8988T (cell line): ENCODE data around the gene C16orf74.

Experiments
- DNase-seq: peaks from one replicate; pipeline ENCODE4 v3.0.0; 2011

C16orf74 gene

GRCh38 chr16:85689950-85690320, 61.0 kb downstream of the C16orf74 start:
- no peak for DNase-seq

GRCh38 chr16:85689285-85689949, 61.5 kb downstream of the C16orf74 start:
- DNase-seq = no peak

DNA sequence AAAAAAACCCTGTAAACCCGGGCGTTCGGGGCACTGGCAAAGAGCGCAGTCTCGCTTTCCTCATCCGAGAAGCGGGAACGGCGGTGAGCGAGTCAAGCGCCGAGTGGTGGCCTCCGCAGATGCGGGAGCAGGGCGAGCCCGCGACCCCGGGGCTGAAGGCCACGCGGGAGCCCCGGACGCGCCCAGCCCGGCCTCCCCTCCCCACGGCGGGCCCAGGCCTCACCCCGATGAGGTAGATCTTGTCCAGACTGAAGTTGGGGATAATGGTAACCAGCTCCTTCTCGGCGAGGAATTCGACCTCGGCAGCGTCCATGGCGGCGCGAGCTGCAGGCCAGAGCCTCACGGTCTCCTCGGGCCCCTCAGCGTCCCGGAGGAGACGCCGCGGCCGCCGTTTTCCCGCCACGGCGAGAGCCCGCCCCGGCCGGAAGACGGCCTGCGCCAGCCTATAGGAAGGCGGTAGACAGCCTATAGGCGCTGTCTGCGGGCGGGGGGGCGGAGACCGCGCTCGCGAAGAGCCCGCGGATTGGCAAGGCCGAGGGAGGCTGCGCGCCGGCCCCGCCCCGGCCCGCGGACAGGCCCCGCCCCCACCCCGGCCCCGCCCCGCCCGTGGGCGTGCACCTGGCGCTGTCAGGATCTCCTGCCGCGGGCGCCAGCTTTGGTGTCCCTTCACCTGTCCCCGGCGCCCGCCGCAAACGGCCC, 62.2 kb downstream of the C16orf74 start, which contains the start of gene GINS2:
GINS2 (minus strand) TSS at position 369 of the 699 bp plus-strand sequence; CDS start at position 313, 56 bp downstream.
- DNase-seq = peak; percentile 100

- no peak for DNase-seq
These were observed 63.0 kb downstream of the C16orf74 start for GRCh38 chr16:85687651-85688471.

- DNase-seq = no peak
These were observed 63.8 kb downstream of the C16orf74 start for GRCh38 chr16:85686912-85687591.

DNA sequence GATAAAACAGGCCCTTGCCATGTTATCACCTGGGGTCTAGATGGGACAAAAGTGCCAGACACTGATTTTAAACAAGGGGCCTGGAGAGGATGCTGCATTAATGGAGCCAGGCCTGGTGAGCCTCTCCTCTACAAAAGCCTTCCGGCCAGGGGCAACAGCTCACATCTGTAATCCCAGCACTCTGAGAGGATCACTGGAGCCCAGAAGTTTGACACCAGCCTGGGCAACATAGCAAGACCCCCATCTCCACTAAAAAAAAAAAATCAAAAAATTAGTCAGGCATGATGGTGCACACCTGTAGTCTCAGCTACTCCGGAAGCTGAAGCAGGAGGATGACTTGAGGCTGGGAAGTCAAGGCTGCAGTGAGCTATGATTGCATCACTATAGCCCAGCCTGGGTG, 65.6 kb downstream of the C16orf74 start:
- DNase-seq = no peak

- no peak for DNase-seq
These were observed 67.5 kb downstream of the C16orf74 start for GRCh38 chr16:85683363-85683762.

DNA sequence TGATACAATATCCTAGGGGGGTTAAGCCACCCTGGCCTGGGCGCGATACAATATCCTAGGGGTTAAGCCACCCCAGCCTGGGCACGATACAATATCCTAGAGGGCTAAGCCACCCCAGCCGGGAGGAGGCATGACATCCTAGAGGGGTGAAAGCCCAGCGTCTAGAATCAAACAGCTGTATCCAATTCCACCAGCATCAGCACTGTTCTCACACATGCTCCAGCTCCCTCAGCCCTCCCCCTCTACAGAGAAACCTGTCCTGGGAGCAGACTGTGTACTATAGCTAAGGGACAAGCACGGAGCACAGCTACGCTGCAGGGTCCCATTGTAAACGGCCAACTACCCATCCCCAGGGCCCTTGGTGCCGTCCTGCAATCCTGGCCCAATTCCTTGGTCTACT, 68.4 kb downstream of the C16orf74 start:
- no peak for DNase-seq

DNA sequence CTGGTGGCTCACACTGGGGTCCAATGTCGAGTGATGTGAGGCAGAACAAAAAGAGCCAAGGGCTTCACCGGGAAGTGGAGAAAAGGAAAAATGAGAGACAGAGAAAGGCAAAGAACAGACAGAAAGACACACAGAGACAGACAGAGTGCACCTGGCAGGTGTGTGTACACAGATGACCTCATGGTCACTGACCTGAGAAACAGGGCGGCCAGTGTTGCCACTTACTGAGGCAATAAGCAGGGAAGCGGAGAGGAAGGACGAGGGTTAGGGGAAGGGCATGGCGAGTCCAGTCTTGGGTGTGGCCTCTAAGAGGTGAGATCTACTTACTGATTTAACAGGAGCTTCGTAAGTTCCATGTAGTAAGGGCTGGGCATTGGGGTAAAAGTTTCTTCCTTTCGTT, 69.6 kb downstream of the C16orf74 start:
- no peak for DNase-seq

GRCh38 chr16:85680352-85680944, 70.4 kb downstream of the C16orf74 start:
- DNase-seq = no peak

DNA sequence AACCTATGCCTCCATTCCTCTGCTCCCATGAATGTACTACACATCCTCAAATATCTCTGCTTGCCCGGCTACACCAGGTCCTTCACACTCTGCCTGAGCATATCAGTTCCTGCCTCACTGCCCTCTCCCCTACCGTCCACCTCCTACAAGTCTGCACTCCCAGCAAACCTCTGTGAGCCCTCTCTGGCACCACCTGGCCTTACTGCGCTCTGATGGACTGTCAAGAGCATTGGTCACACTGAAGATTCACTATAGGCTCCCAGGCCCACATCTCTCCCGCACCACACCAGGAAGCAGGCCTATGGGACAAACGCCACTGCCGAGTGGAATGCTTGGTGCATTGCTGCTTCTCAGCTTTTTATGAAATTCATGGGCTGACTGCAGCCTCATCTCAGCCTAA, 71.0 kb downstream of the C16orf74 start:
- no peak for DNase-seq

DNA sequence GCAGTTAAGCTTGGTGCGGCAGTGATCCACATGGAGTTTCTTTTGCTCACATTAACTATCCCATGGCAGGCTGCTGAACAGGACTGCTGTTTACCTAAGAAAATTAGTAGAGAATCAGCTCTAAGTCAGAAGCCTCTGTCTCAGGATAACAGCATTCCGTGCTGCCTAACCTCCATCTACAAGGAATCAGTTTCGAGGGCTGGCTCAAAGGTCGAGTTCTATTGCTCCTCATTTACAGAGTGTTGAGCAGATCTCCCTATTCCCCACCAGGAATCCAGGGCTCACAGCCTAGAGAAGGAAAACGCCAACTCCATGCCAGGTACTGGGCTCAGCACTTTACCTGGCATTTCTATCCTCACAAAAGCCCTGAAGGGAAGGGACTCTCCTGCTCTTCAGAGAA, 72.1 kb downstream of the C16orf74 start:
- DNase-seq = no peak

DNA sequence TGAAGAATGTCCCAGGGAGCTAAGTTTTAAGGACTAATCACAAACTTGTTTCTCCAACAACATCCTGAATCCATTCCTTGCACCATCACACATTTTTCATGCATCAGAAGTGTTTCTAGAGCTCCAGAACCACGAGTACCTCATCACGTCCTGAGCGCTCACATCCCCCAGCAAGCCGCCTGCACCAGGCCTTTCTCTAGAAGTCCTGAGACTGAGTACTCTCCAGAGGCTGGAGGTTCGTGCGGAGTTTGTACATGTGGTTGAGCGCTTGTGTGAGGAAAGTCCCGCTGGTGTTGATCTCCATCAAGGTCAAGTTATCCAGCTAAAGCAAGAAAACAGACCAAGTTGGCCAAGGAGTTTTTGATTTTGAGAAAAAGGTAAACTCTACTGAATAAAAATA, 72.9 kb downstream of the C16orf74 start:
- DNase-seq = no peak

GRCh38 chr16:85677383-85677967, 73.4 kb downstream of the C16orf74 start:
- no peak for DNase-seq

DNA sequence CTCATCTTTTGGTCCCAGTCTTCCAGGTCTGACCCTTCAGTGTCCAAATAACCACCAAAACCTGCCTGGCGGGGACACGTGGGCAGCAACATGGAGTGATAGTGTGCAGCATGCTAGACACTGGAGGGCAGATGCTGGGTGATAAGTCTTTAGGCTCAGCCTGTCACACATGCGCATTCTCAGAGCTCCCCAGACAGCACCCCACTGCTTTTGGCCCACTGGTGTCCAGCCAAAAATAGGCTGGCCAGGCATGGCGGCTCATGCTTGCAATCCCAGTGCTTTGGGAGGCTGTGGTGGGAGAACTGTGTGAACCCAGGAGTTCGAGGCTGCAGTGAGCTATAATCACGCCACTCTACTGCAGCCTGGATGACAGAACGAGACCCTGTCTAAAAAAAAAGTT, 74.4 kb downstream of the C16orf74 start:
- DNase-seq = no peak

GRCh38 chr16:85675251-85675874, 75.5 kb downstream of the C16orf74 start:
- no peak for DNase-seq

DNA sequence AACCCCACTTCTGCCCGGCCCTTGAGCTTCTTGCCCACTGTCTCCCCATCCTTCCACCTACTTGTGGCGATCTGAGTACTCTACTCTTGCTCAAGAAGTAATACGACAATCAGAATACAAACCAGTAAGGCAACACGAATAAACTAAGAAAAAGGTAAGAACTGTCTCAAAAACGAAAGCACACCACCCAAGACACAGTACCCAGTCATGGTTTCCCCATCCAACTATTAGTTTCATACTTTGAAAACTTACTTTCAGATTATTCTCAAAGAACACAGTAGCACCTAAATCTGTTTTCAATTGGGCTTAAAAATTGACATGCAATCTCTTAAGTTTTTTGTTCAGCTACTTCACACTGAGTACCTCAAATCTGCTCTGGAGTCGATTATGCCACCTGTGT, 76.1 kb downstream of the C16orf74 start:
- no peak for DNase-seq

DNA sequence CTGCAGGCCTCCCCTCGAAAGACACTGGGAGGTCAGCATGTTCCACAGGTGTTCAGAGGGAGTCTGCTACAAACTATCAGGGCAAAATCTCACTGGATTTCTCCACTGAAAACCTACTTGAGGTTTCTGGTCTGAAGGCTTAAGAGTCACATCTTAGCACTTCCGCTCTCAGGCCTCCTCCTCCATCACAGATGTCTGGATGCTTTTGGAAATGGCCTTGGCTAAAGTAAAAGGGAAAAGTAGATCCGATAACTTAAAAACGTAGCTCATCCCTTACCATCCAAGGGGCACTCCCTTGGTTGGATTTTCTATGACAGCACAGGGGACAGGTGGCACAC, 76.5 kb downstream of the C16orf74 start:
- no peak for DNase-seq

GRCh38 chr16:85673529-85674417, 77.1 kb downstream of the C16orf74 start:
- no peak for DNase-seq

- DNase-seq = no peak
These were observed 80.1 kb downstream of the C16orf74 start for GRCh38 chr16:85670840-85671239.
